ENCODE results near the gene ZNF276. TPM values are rescaled to one million over a fixed set of nuclear protein-coding genes. Genes with fewer than 3 reads are reported as not detected.
A peak's percentile ranks its signal among the peaks of the same experiment; 100 is the strongest.

Gene ZNF276
- polyA plus RNA-seq, 1 donor (not counting 4 experiments of a cell fraction or from before 2014, with no cell fraction given): 11.3 TPM

DNA sequence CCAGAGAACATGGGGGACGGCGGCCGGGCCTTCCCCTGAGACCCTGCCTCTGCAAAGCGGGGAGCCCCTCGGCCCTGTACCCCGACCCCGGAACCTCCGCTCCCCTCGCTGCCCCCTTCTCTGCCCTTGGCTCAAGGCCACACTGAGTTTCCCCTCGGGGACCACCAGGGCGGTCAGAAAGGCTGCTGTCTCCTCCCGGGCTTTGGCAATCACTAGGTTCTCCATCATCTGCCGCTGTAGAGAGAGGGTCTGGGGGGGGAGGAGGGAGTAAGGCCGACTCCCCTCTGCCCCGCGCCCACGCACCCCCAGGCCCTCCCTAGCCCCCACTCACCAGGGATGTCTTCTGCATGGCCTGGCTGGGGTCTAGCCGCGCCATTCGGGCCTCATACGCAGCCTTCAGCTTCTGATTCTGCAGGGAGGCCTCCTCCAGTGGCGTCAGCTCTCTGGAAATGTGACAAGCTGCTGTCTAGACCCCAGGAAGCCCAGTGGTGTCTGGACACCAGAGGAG lies 9.0 kb upstream of the ZNF276 start:
- Histone ChIP-seq H3K4me2 (ENCODE audit: control insufficient read depth, extremely low read depth, insufficient read depth, low read depth, low read length) (peak overlapping the region; percentile 87), H3K4me1 (ENCODE audit: control insufficient read depth, extremely low read depth, insufficient read depth, low read length) (peaks cover 5% of the 10 kb centered on the region), H3K79me2 (ENCODE audit: control insufficient read depth, insufficient read depth, low read length) (peaks cover 6% of the 10 kb centered on the region), H3K9me1 (ENCODE audit: control insufficient read depth, extremely low read depth, insufficient read depth, low read length) (no peaks in the 10 kb centered on the region), H3K27ac (ENCODE audit: control insufficient read depth, insufficient read depth, low read length) (peak overlapping the region; percentile 47), H3K9ac (ENCODE audit: control insufficient read depth, extremely low read depth, insufficient read depth, low read length) (peak overlapping the region; percentile 82), H3K27me3 (ENCODE audit: control insufficient read depth, extremely low read depth, insufficient read depth, low read length) (no peaks in the 10 kb centered on the region), H3K4me3 (ENCODE audit: control insufficient read depth in 2 of 3, extremely low read depth in 1 of 3, insufficient read depth in 2 of 3, low read depth in 1 of 3, low read length in 3 of 3) (peak overlapping the region; percentile 68 to 82 (median 74)), H3K36me3 (ENCODE audit: control insufficient read depth in 2 of 2, extremely low read depth in 1 of 2, insufficient read depth in 2 of 2, low read length in 2 of 2) (peaks cover 4 to 5% of the 10 kb centered on the region in 2 experiments), H2AFZ (ENCODE audit: control insufficient read depth, low read length) (peak overlapping the region; percentile 49), H3K9me3 (ENCODE audit: control insufficient read depth, low read depth, low read length) (no peaks in the 10 kb centered on the region), H4K20me1 (ENCODE audit: control insufficient read depth, extremely low read depth, insufficient read depth, low read length) (no peaks in the 10 kb centered on the region)
- no peak for FAIRE-seq
- no peak for DNase-seq (ENCODE audit: low read depth, low spot score)
- TF ChIP-seq, protein P1, sequence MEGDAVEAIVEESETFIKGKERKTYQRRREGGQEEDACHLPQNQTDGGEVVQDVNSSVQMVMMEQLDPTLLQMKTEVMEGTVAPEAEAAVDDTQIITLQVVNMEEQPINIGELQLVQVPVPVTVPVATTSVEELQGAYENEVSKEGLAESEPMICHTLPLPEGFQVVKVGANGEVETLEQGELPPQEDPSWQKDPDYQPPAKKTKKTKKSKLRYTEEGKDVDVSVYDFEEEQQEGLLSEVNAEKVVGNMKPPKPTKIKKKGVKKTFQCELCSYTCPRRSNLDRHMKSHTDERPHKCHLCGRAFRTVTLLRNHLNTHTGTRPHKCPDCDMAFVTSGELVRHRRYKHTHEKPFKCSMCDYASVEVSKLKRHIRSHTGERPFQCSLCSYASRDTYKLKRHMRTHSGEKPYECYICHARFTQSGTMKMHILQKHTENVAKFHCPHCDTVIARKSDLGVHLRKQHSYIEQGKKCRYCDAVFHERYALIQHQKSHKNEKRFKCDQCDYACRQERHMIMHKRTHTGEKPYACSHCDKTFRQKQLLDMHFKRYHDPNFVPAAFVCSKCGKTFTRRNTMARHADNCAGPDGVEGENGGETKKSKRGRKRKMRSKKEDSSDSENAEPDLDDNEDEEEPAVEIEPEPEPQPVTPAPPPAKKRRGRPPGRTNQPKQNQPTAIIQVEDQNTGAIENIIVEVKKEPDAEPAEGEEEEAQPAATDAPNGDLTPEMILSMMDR (optimal IDR thresholded peaks at IDR 0.05 in 1 of 3, IDR thresholded peaks at IDR 0.05 in 1 of 3, conservative IDR thresholded peaks at IDR 0.05 in 1 of 3; ENCODE audit: extremely low read depth in 1 of 3, insufficient read depth in 2 of 3, low read length in 3 of 3): no peak
- TF ChIP-seq EZH2 (IDR thresholded peaks at IDR 0.05; ENCODE audit: low read length): no peak
- dilution Hi-C loops (cut with MboI; ENCODE audit: extremely low pct_ligation_motif_present, low sequenced_read_pairs): no loop called here

DNA sequence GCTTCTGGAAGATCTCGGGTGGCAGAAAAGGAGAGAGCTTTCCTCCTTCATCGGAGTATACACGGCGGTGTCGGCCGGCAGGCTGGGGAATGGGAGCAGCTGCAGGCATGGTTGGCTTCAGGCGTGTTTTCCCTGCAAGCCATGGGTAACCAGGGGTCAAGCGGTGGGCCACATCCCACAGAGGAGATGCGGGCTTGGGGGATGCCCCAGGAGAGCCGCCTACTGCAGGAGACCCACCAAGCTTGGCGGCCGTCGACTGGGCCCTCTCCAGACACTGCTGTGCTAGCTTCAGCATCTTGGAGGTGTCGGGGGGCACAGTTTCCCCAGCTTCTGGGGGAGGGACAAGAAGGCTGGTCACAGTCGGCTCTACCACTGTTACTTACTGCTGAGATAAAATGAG lies 4.8 kb upstream of the ZNF276 start:
- H3K9ac ChIP-seq (ENCODE audit: control insufficient read depth, extremely low read depth, insufficient read depth, low read length): no peak overlapping the region
- H2AFZ ChIP-seq (ENCODE audit: control insufficient read depth, low read length): no peak overlapping the region
- FAIRE-seq (no peak), DNase-seq (ENCODE audit: low read depth, low spot score) (no peak)
- no peaks in the 10 kb centered on the region for H3K9me3 ChIP-seq (ENCODE audit: control insufficient read depth, low read depth, low read length)
- no peak for TF ChIP-seq EZH2 (IDR thresholded peaks at IDR 0.05; ENCODE audit: low read length)
- TF ChIP-seq, protein P1 (optimal IDR thresholded peaks at IDR 0.05 in 1 of 3, IDR thresholded peaks at IDR 0.05 in 1 of 3, conservative IDR thresholded peaks at IDR 0.05 in 1 of 3; ENCODE audit: extremely low read depth in 1 of 3, insufficient read depth in 2 of 3, low read length in 3 of 3): no peak
- peaks cover 6% of the 10 kb centered on the region for H3K79me2 ChIP-seq (ENCODE audit: control insufficient read depth, insufficient read depth, low read length)
- peaks cover 3 to 5% of the 10 kb centered on the region in 2 experiments for H3K36me3 ChIP-seq (ENCODE audit: control insufficient read depth in 2 of 2, extremely low read depth in 1 of 2, insufficient read depth in 2 of 2, low read length in 2 of 2)
- no peak overlapping the region for H3K27ac ChIP-seq (ENCODE audit: control insufficient read depth, insufficient read depth, low read length)
- no peak overlapping the region for H3K4me3 ChIP-seq (ENCODE audit: control insufficient read depth in 2 of 3, extremely low read depth in 1 of 3, insufficient read depth in 2 of 3, low read depth in 1 of 3, low read length in 3 of 3)
- no peaks in the 10 kb centered on the region for H3K9me1 ChIP-seq (ENCODE audit: control insufficient read depth, extremely low read depth, insufficient read depth, low read length)
- no peaks in the 10 kb centered on the region for H3K27me3 ChIP-seq (ENCODE audit: control insufficient read depth, extremely low read depth, insufficient read depth, low read length)
- dilution Hi-C loops (cut with MboI; ENCODE audit: extremely low pct_ligation_motif_present, low sequenced_read_pairs): no loop called here
- peaks cover 20% of the 10 kb centered on the region for H3K4me1 ChIP-seq (ENCODE audit: control insufficient read depth, extremely low read depth, insufficient read depth, low read length)
- no peak overlapping the region for H3K4me2 ChIP-seq (ENCODE audit: control insufficient read depth, extremely low read depth, insufficient read depth, low read depth, low read length)
- no peaks in the 10 kb centered on the region for H4K20me1 ChIP-seq (ENCODE audit: control insufficient read depth, extremely low read depth, insufficient read depth, low read length)
